GM12874 (cell line): ENCODE data around the gene LRRK2.
A peak's percentile ranks its signal among the peaks of the same experiment; 100 is the strongest.

ENCODE experiments used
- CTCF ChIP-seq: IDR thresholded peaks from 2 replicates; pipeline ENCODE4 v1.5.1; 2011; ENCODE audit warnings: low read depth, mild to moderate bottlenecking, control low read depth, low read length, moderate library complexity; ENCODE audit not compliant: insufficient read depth

LRRK2 gene

GRCh38 chr12:40344312-40344711 is 119.5 kb downstream of the LRRK2 start:
- TF ChIP-seq CTCF: no peak

GRCh38 chr12:40351976-40352375 is 127.2 kb downstream of the LRRK2 start:
- TF ChIP-seq CTCF: no peak

GRCh38 chr12:40375076-40375475 is 150.3 kb downstream of the LRRK2 start:
- peak; percentile 38 for TF ChIP-seq CTCF

- TF ChIP-seq CTCF: no peak
Observed at GRCh38 chr12:40376533-40377267, 151.9 kb downstream of the LRRK2 start.

GRCh38 chr12:40378691-40379090 is 153.9 kb downstream of the LRRK2 start:
- TF ChIP-seq CTCF: no peak

GRCh38 chr12:40382217-40382616 is 157.4 kb downstream of the LRRK2 start:
- no peak for TF ChIP-seq CTCF

- no peak for TF ChIP-seq CTCF
Observed at GRCh38 chr12:40390980-40391379, 166.2 kb downstream of the LRRK2 start.
